ENCODE data around the gene KMT5C. TPM values are rescaled to one million over a fixed set of nuclear protein-coding genes. Genes with fewer than 3 reads are reported as not detected.

KMT5C gene
- total RNA-seq, 4 donors from 2014 or later = 12.4 to 65.6 (median 15.9) TPM

GRCh38 chr19:55346725-55347441 is 7.2 kb downstream of the KMT5C start:
- intact Hi-C loops (cut with DNase I; ENCODE audit: low total_unique reads) = no loop called here
- H3K4me1 ChIP-seq = no peaks in the 10 kb centered on the region
- no peak overlapping the region for H3K27ac ChIP-seq
- TF ChIP-seq CTCF (IDR thresholded peaks at IDR 0.05) (no peak), POLR2A (IDR thresholded peaks at IDR 0.05) (no peak)
- no peak for DNase-seq
- no peak overlapping the region for H3K4me3 ChIP-seq
- peaks cover 0 to 7% of the 10 kb centered on the region in 2 donors for H3K27me3 ChIP-seq
- H3K9me3 ChIP-seq = no peaks in the 10 kb centered on the region
- no peaks in the 10 kb centered on the region for H3K36me3 ChIP-seq

- Histone ChIP-seq H3K4me3 (no peak overlapping the region), H3K27me3 (peaks cover 4 to 14% of the 10 kb centered on the region in 2 donors), H3K36me3 (no peaks in the 10 kb centered on the region), H3K27ac (no peak overlapping the region), H3K9me3 (no peaks in the 10 kb centered on the region), H3K4me1 (no peaks in the 10 kb centered on the region)
- intact Hi-C loops (cut with DNase I; ENCODE audit: low total_unique reads) = no loop called here
- DNase-seq = no peak
- no peak for TF ChIP-seq CTCF (IDR thresholded peaks at IDR 0.05)
- no peak for TF ChIP-seq POLR2A (IDR thresholded peaks at IDR 0.05)
Measured at GRCh38 chr19:55347442-55348009, 7.8 kb downstream of the KMT5C start.

GRCh38 chr19:55348317-55349034 is 8.8 kb downstream of the KMT5C start:
- no peak for DNase-seq
- H3K9me3 ChIP-seq = no peaks in the 10 kb centered on the region
- H3K27ac ChIP-seq = no peak overlapping the region
- peaks cover 3 to 5% of the 10 kb centered on the region in 2 donors for H3K4me1 ChIP-seq
- TF ChIP-seq POLR2A (IDR thresholded peaks at IDR 0.05) = no peak
- no peak for TF ChIP-seq CTCF (IDR thresholded peaks at IDR 0.05)
- no peak overlapping the region for H3K4me3 ChIP-seq
- H3K36me3 ChIP-seq = no peaks in the 10 kb centered on the region
- intact Hi-C loops (cut with DNase I; ENCODE audit: low total_unique reads) = no loop called here
- H3K27me3 ChIP-seq = peaks cover 14 to 23% of the 10 kb centered on the region in 2 donors

- intact Hi-C loops (cut with DNase I; ENCODE audit: low total_unique reads) = no loop called here
- H3K4me3 ChIP-seq = no peak overlapping the region
- DNase-seq = no peak
- TF ChIP-seq CTCF (IDR thresholded peaks at IDR 0.05) = no peak
- no peak for TF ChIP-seq POLR2A (IDR thresholded peaks at IDR 0.05)
- H3K9me3 ChIP-seq = no peaks in the 10 kb centered on the region
- H3K36me3 ChIP-seq = no peaks in the 10 kb centered on the region
- peaks cover 24 to 36% of the 10 kb centered on the region in 2 donors for H3K27me3 ChIP-seq
- H3K4me1 ChIP-seq = peaks cover 5 to 16% of the 10 kb centered on the region in 2 donors
- H3K27ac ChIP-seq = no peak overlapping the region
Measured at GRCh38 chr19:55350620-55351315, 11.1 kb downstream of the KMT5C start.
